Suprapubic skin (tissue), 4 donors: ENCODE data around the gene EYS.

Source experiments
- CTCF ChIP-seq, 2 donors: fragments of 200-600 bp in 1 of 2; fragments of 450-650 bp in 1 of 2; sonication (generic) in 1 of 2; IDR thresholded peaks; one replicate each; pipeline ENCODE4 v1.5.1; 2016 to 2019; ENCODE audit warnings: antibody characterized with exemption in 2 of 2, mild to moderate bottlenecking in 1 of 2, moderate library complexity in 1 of 2
- POLR2A ChIP-seq, 2 donors: fragments of 450-650 bp; IDR thresholded peaks; one replicate each; pipeline ENCODE4 v1.6.1; 2017; ENCODE audit warnings: antibody characterized with exemption in 2 of 2, mild to moderate bottlenecking in 2 of 2, moderate library complexity in 2 of 2
- POLR2AphosphoS5 ChIP-seq, 3 donors: sonication (generic); formaldehyde crosslinking; IDR thresholded peaks; one replicate each; pipeline ENCODE4 v1.6.1; 2017; ENCODE audit warnings: antibody characterized with exemption in 3 of 3

GRCh38 chr6:64040113-64040512, 1666.9 kb downstream of the EYS start:
- TF ChIP-seq CTCF (IDR thresholded peaks at IDR 0.05), result no peak
- no peak for TF ChIP-seq POLR2A (IDR thresholded peaks at IDR 0.05)
- no peak for TF ChIP-seq POLR2AphosphoS5 (IDR thresholded peaks at IDR 0.05)
